Measurements from ENCODE around the gene HMCN1.

Gene HMCN1

DNA sequence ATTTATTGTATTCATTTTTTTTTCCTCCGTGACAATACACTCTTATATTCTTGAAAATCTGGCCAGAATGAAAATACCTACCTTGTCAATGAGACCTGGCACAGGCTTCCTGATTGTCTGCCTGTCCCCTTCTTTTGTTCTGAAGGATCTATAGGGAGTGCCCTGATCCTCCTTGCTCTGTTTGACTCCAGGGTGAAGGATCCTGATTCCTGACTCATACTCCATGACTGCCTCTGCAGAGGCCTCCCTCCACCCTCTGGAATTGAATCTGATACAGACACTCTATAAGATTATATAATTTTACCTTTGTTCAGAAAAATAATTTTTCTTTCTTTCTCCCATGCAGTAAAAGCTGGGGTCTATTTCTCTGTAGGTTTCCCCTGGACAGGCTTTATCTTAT lies 116.2 kb downstream of the HMCN1 start:
- Histone ChIP-seq H3K4me1 (ENCODE audit: insufficient read depth, low read length, severe bottlenecking) (no peaks in the 10 kb centered on the region), H4K20me1 (ENCODE audit: insufficient read depth, low read length) (no peaks in the 10 kb centered on the region), H3K79me2 (ENCODE audit: insufficient read depth, low read length) (no peaks in the 10 kb centered on the region), H3K27ac (ENCODE audit: low read depth, low read length, poor library complexity, severe bottlenecking) (no peak overlapping the region), H3K36me3 (ENCODE audit: insufficient read depth, low read length) (no peaks in the 10 kb centered on the region), H2AFZ (ENCODE audit: low read length) (no peak overlapping the region), H3K9me2 (ENCODE audit: low read depth, low read length) (no peaks in the 10 kb centered on the region), H3F3A (ENCODE audit: insufficient read depth, low read length) (no peaks in the 10 kb centered on the region), H3K27me3 (ENCODE audit: insufficient read depth, low read length) (no peaks in the 10 kb centered on the region), H3K9me3 (ENCODE audit: low read length) (no peaks in the 10 kb centered on the region), H3K4me3 (ENCODE audit: low read depth, low read length, poor library complexity, severe bottlenecking) (no peak overlapping the region), H3K4me2 (ENCODE audit: low read length) (no peak overlapping the region), H3K9ac (ENCODE audit: low read length) (no peak overlapping the region)
- TF ChIP-seq EZH2 (IDR thresholded peaks at IDR 0.05; ENCODE audit: borderline replicate concordance, low read length), result no peak
- TF ChIP-seq, protein P1, sequence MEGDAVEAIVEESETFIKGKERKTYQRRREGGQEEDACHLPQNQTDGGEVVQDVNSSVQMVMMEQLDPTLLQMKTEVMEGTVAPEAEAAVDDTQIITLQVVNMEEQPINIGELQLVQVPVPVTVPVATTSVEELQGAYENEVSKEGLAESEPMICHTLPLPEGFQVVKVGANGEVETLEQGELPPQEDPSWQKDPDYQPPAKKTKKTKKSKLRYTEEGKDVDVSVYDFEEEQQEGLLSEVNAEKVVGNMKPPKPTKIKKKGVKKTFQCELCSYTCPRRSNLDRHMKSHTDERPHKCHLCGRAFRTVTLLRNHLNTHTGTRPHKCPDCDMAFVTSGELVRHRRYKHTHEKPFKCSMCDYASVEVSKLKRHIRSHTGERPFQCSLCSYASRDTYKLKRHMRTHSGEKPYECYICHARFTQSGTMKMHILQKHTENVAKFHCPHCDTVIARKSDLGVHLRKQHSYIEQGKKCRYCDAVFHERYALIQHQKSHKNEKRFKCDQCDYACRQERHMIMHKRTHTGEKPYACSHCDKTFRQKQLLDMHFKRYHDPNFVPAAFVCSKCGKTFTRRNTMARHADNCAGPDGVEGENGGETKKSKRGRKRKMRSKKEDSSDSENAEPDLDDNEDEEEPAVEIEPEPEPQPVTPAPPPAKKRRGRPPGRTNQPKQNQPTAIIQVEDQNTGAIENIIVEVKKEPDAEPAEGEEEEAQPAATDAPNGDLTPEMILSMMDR (IDR thresholded peaks at IDR 0.05; ENCODE audit: low read length), result no peak

DNA sequence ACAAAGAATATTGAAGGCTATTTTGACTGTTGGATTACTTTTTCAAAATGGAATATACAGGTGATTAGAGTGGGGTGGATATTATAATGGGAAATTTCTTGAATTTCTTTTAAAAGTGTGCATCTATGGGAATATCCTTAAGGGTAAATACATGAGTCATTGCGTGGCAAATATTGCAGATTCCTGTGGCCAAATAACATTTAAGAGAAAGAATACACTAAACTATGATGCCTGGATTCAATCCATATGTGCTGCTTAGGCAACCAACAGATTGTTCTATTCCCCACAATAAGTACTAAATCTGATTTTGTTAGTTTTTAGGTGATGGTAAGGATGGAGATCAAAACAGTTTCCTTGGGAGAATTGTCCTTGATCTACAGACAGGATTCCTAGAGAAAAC lies 119.5 kb downstream of the HMCN1 start:
- Histone ChIP-seq H3K27me3 (ENCODE audit: insufficient read depth, low read length) (no peaks in the 10 kb centered on the region), H3K4me1 (ENCODE audit: insufficient read depth, low read length, severe bottlenecking) (no peaks in the 10 kb centered on the region), H3K9me3 (ENCODE audit: low read length) (no peaks in the 10 kb centered on the region), H3K4me2 (ENCODE audit: low read length) (no peak overlapping the region), H2AFZ (ENCODE audit: low read length) (no peak overlapping the region), H3K36me3 (ENCODE audit: insufficient read depth, low read length) (no peaks in the 10 kb centered on the region), H3K9ac (ENCODE audit: low read length) (no peak overlapping the region), H4K20me1 (ENCODE audit: insufficient read depth, low read length) (no peaks in the 10 kb centered on the region), H3K9me2 (ENCODE audit: low read depth, low read length) (no peaks in the 10 kb centered on the region), H3K79me2 (ENCODE audit: insufficient read depth, low read length) (no peaks in the 10 kb centered on the region), H3F3A (ENCODE audit: insufficient read depth, low read length) (no peaks in the 10 kb centered on the region), H3K4me3 (ENCODE audit: low read depth, low read length, poor library complexity, severe bottlenecking) (no peak overlapping the region), H3K27ac (ENCODE audit: low read depth, low read length, poor library complexity, severe bottlenecking) (no peak overlapping the region)
- TF ChIP-seq EZH2 (IDR thresholded peaks at IDR 0.05; ENCODE audit: borderline replicate concordance, low read length), result no peak
- TF ChIP-seq, protein P1 (IDR thresholded peaks at IDR 0.05; ENCODE audit: low read length), result no peak

- Histone ChIP-seq H3F3A (ENCODE audit: insufficient read depth, low read length) (no peaks in the 10 kb centered on the region), H3K9me2 (ENCODE audit: low read depth, low read length) (no peaks in the 10 kb centered on the region), H2AFZ (ENCODE audit: low read length) (no peak overlapping the region), H3K9me3 (ENCODE audit: low read length) (no peaks in the 10 kb centered on the region), H3K4me1 (ENCODE audit: insufficient read depth, low read length, severe bottlenecking) (no peaks in the 10 kb centered on the region), H3K4me2 (ENCODE audit: low read length) (no peak overlapping the region), H3K79me2 (ENCODE audit: insufficient read depth, low read length) (no peaks in the 10 kb centered on the region), H3K27me3 (ENCODE audit: insufficient read depth, low read length) (no peaks in the 10 kb centered on the region), H4K20me1 (ENCODE audit: insufficient read depth, low read length) (no peaks in the 10 kb centered on the region), H3K9ac (ENCODE audit: low read length) (no peak overlapping the region), H3K27ac (ENCODE audit: low read depth, low read length, poor library complexity, severe bottlenecking) (no peak overlapping the region), H3K36me3 (ENCODE audit: insufficient read depth, low read length) (no peaks in the 10 kb centered on the region), H3K4me3 (ENCODE audit: low read depth, low read length, poor library complexity, severe bottlenecking) (no peak overlapping the region)
- TF ChIP-seq, protein P1 (IDR thresholded peaks at IDR 0.05; ENCODE audit: low read length), result no peak
- TF ChIP-seq EZH2 (IDR thresholded peaks at IDR 0.05; ENCODE audit: borderline replicate concordance, low read length), result no peak
Observed at GRCh38 chr1:185856482-185856881, 122.3 kb downstream of the HMCN1 start.
